Keratinocyte (primary cell): ENCODE measurements around the gene RAPGEF4.

Experiments used
- CTCF ChIP-seq, 3 experiments: IDR thresholded peaks in 1 of 3; conservative IDR thresholded peaks in 1 of 3; optimal IDR thresholded peaks in 1 of 3; 2 replicates in 2 of 3; 3 replicates in 1 of 3; pipeline versions ENCODE3 to v1.5.1; 2011; ENCODE audit warnings: low read length in 3 of 3, mild to moderate bottlenecking in 3 of 3, moderate library complexity in 2 of 3, control low read depth in 1 of 3, inconsistent platforms in 1 of 3; ENCODE audit not compliant: insufficient read depth in 2 of 3; ENCODE audit errors: extremely low read depth in 1 of 3
- EZH2 ChIP-seq: IDR thresholded peaks from one replicate; pipeline ENCODE4 v1.6.1; 2012; ENCODE audit warnings: inconsistent platforms, mild to moderate bottlenecking, low read length, moderate library complexity

DNA sequence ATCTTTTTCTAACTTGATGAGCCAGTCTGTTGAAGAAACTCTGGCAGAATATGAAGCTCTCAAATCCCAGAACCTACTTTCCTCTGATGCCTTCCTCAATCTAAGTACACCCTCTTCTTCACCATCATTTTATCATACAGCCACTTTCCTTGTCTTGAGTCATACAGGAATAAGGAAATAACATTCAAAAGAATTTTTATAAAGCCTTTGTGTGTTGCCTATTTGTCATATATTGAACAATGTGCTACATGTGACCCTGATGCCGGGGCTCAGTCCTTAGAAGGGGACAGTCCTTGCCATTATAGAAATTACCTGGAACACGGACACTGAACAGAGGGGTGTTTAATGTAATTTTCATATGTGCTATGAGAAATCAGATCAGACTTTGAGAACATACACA lies 27.4 kb downstream of the RAPGEF4 start:
- no peak for TF ChIP-seq CTCF (optimal IDR thresholded peaks at IDR 0.05 in 1 of 3, IDR thresholded peaks at IDR 0.05 in 1 of 3, conservative IDR thresholded peaks at IDR 0.05 in 1 of 3; ENCODE audit: extremely low read depth in 1 of 3, insufficient read depth in 2 of 3, low read length in 3 of 3)
- no peak for TF ChIP-seq EZH2
